Loucy (cell line): Measurements from ENCODE around the gene AVP.

Experiments used
- H2AFZ ChIP-seq: fragments of 200-600 bp; sonication (generic); 2 replicates; pipeline ENCODE4 v1.6.0; 2016; ENCODE audit warnings: antibody characterized with exemption, mild to moderate bottlenecking, low read length, moderate library complexity
- H3F3A ChIP-seq: fragments of 200-600 bp; 2 replicates; pipeline ENCODE4 v1.6.0; 2016; ENCODE audit warnings: antibody characterized with exemption, low read depth, mild to moderate bottlenecking
- H3K27me3 ChIP-seq: fragments of 200-600 bp; sonication (generic); 2 replicates; pipeline ENCODE4 v1.6.1; 2014; ENCODE audit warnings: low read length, mild to moderate bottlenecking; ENCODE audit not compliant: insufficient read depth, poor library complexity, severe bottlenecking
- H3K36me3 ChIP-seq: fragments of 200-600 bp; sonication (generic); 2 replicates; pipeline ENCODE4 v1.6.1; 2016; ENCODE audit warnings: low read length; ENCODE audit not compliant: insufficient read depth
- H3K4me1 ChIP-seq: fragments of 200-600 bp; sonication (generic); 2 replicates; pipeline ENCODE4 v1.5.1; 2014; ENCODE audit warnings: low read length, mild to moderate bottlenecking; ENCODE audit not compliant: insufficient read depth, poor library complexity, severe bottlenecking
- H3K4me2 ChIP-seq: fragments of 200-600 bp; sonication (generic); 2 replicates; pipeline ENCODE4 v1.6.0; 2014; ENCODE audit warnings: antibody characterized with exemption, low read length, low read depth, mild to moderate bottlenecking; ENCODE audit not compliant: poor library complexity, severe bottlenecking
- H3K4me3 ChIP-seq: fragments of 200-600 bp; sonication (generic); 2 replicates; pipeline ENCODE4 v1.5.1; 2014; ENCODE audit warnings: low read length, mild to moderate bottlenecking, mixed read lengths; ENCODE audit not compliant: poor library complexity, severe bottlenecking
- H3K79me2 ChIP-seq: fragments of 200-600 bp; sonication (generic); 2 replicates; pipeline ENCODE4 v1.6.1; 2014; ENCODE audit warnings: low read length; ENCODE audit not compliant: insufficient read depth
- H3K9ac ChIP-seq: fragments of 200-600 bp; sonication (generic); 2 replicates; pipeline ENCODE4 v1.6.0; 2014; ENCODE audit warnings: mild to moderate bottlenecking, low read depth, low read length, moderate library complexity; ENCODE audit not compliant: poor library complexity, severe bottlenecking
- H3K9me2 ChIP-seq: fragments of 200-600 bp; sonication (generic); replicated peaks from 2 replicates; pipeline ENCODE4 v1.6.1; 2016; ENCODE audit warnings: low read depth, low read length, mixed read lengths
- H3K9me3 ChIP-seq: fragments of 200-600 bp; sonication (generic); 2 replicates; pipeline ENCODE4 v1.6.1; 2014; ENCODE audit warnings: mild to moderate bottlenecking, antibody characterized with exemption, low read length, low read depth; ENCODE audit not compliant: insufficient read depth
- H4K20me1 ChIP-seq: fragments of 200-600 bp; sonication (generic); 2 replicates; pipeline ENCODE4 v1.6.0; 2014; ENCODE audit warnings: antibody characterized with exemption, low read length, mild to moderate bottlenecking; ENCODE audit not compliant: insufficient read depth, poor library complexity, severe bottlenecking
- CTCF ChIP-seq: fragments of 200-600 bp; sonication (generic); conservative IDR thresholded peaks from 2 replicates; pipeline ENCODE4 v1.5.1; 2014; ENCODE audit warnings: mild to moderate bottlenecking, antibody characterized with exemption, low read length
- EZH2phosphoT487 ChIP-seq: fragments of 200-600 bp; IDR thresholded peaks from 2 replicates; pipeline ENCODE4 v1.6.1; 2018; ENCODE audit warnings: antibody characterized with exemption, mild to moderate bottlenecking, moderate library complexity, borderline replicate concordance

Gene AVP

DNA sequence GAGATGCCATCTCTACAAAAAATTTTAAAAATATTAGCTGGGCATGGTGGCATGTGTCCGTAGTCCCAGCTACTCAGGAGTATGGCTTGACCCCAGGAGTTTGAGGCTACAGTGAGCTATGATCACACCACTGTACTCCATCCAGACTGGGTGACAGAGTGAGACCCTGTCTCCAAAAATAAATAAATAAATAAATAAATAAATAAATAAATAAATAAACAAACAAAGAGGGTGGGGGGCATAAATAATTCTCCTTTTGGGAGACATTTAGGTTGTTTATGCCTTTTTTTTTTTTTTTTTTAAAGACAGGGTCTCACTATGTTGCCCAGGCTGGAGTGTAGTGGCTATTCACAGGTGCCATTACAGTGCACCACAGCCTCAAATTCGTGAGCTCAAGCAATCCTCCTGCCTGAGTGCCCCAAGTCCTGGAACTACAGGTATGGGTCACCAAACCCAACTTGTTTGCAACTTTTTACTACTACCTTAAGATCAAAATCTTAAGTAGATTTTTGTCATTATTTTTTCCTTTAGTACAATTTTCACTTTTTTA lies 45.6 kb upstream of the AVP start:
- Histone ChIP-seq H4K20me1 (no peaks in the 10 kb centered on the region), H3K79me2 (no peaks in the 10 kb centered on the region), H3K9me2 (no peaks in the 10 kb centered on the region), H3K4me2 (no peak overlapping the region), H3F3A (no peaks in the 10 kb centered on the region), H3K36me3 (no peaks in the 10 kb centered on the region), H3K4me1 (peaks cover 7% of the 10 kb centered on the region), H3K27me3 (no peaks in the 10 kb centered on the region), H3K4me3 (no peak overlapping the region), H2AFZ (no peak overlapping the region), H3K9ac (no peak overlapping the region), H3K9me3 (no peaks in the 10 kb centered on the region)
- no peak for TF ChIP-seq EZH2phosphoT487
- TF ChIP-seq CTCF = no peak

GRCh38 chr20:3129094-3129493 lies 44.6 kb upstream of the AVP start:
- no peaks in the 10 kb centered on the region for H3K9me2 ChIP-seq
- no peaks in the 10 kb centered on the region for H4K20me1 ChIP-seq
- TF ChIP-seq CTCF (no peak), EZH2phosphoT487 (no peak)
- no peak overlapping the region for H3K4me3 ChIP-seq
- H3K9me3 ChIP-seq = no peaks in the 10 kb centered on the region
- H3K27me3 ChIP-seq = no peaks in the 10 kb centered on the region
- no peak overlapping the region for H3K9ac ChIP-seq
- no peak overlapping the region for H2AFZ ChIP-seq
- peaks cover 7% of the 10 kb centered on the region for H3K4me1 ChIP-seq
- no peaks in the 10 kb centered on the region for H3K36me3 ChIP-seq
- H3K4me2 ChIP-seq = no peak overlapping the region
- H3K79me2 ChIP-seq = no peaks in the 10 kb centered on the region
- H3F3A ChIP-seq = no peaks in the 10 kb centered on the region

DNA sequence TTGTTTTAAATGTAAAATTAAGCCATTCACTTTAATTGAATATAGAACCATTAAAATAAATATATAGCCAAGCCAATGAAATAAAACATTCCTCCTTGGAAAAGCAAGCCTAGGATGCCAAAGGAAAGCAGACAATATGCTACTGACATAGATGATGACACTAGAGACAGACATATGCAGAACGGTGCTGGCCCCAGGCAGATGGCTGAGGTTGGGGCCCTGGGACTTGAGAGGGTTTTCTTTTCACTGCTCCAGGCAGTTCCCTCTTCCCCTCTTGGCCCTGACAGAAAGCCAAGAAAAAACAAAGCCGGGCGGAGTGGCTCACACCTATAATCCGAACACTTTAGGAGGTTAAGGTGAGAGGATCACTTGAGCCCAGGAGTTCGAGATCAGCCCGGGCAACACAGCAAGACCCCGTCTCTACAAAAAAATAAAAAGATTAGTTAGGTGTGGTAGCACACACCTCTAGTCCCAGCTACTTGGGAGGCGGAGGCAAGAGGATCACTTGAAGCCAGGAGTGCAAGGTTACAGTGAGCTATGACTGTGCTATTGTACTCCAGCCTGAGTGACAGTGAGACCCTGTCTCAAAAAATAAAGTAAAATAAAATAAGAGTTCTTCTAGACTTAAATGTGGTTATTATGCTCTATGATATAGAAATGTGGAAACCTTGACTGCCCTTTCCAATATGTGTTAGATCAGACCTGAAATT lies 43.9 kb upstream of the AVP start:
- peaks cover 7% of the 10 kb centered on the region for H3K4me1 ChIP-seq
- H3K4me3 ChIP-seq = no peak overlapping the region
- no peak overlapping the region for H3K4me2 ChIP-seq
- H3F3A ChIP-seq = no peaks in the 10 kb centered on the region
- H3K9ac ChIP-seq = no peak overlapping the region
- H3K36me3 ChIP-seq = no peaks in the 10 kb centered on the region
- H3K9me3 ChIP-seq = no peaks in the 10 kb centered on the region
- TF ChIP-seq EZH2phosphoT487 (no peak), CTCF (no peak)
- no peaks in the 10 kb centered on the region for H3K9me2 ChIP-seq
- no peak overlapping the region for H2AFZ ChIP-seq
- H4K20me1 ChIP-seq = no peaks in the 10 kb centered on the region
- no peaks in the 10 kb centered on the region for H3K79me2 ChIP-seq
- H3K27me3 ChIP-seq = no peaks in the 10 kb centered on the region
